GM18502 (cell line): ENCODE results near the gene BTNL3.
"Not testable (repeated sequence)": the region's sequence is repeated elsewhere in the genome, so short reads cannot be mapped to it uniquely, and the experiment has no call there.

Experiments
- ATAC-seq: cut with Tn5 transposase; IDR thresholded peaks from one replicate; pipeline ENCODE4 v1.9.1; 2021; ENCODE audit warnings: mild to moderate bottlenecking; ENCODE audit not compliant: unreplicated experiment, poor library complexity

BTNL3 gene

GRCh38 chr5:180988592-180988991 lies at the start of gene BTNL3:
BTNL3 (plus strand) TSS chr5:180988846; CDS start chr5:180989029, 183 bp downstream.
- no peak for ATAC-seq

- no peak for ATAC-seq
These were observed 38.2 kb upstream of the BTNL3 start for GRCh38 chr5:180950291-180950949.

GRCh38 chr5:180959661-180960060 lies 29.0 kb upstream of the BTNL3 start:
- no peak for ATAC-seq

- ATAC-seq, result no peak
These were observed 28.4 kb upstream of the BTNL3 start for GRCh38 chr5:180960209-180960608.

- ATAC-seq, result no peak
These were observed 19.2 kb upstream of the BTNL3 start for GRCh38 chr5:180969406-180969805.

- ATAC-seq, result no peak
These were observed 18.3 kb upstream of the BTNL3 start for GRCh38 chr5:180970336-180970735.

GRCh38 chr5:180970875-180971274 lies 17.8 kb upstream of the BTNL3 start:
- no peak for ATAC-seq

- no peak for ATAC-seq
These were observed 13.9 kb upstream of the BTNL3 start for GRCh38 chr5:180974612-180975315.

GRCh38 chr5:180975338-180975737 lies 13.3 kb upstream of the BTNL3 start:
- ATAC-seq, result peak; percentile 93

GRCh38 chr5:180976518-180976917 lies 12.1 kb upstream of the BTNL3 start:
- no peak for ATAC-seq

GRCh38 chr5:180977852-180978251 lies 10.8 kb upstream of the BTNL3 start:
- no peak for ATAC-seq

- no peak for ATAC-seq
These were observed 6.5 kb upstream of the BTNL3 start for GRCh38 chr5:180982008-180982741.

- no peak for ATAC-seq
These were observed 630 bp upstream of the BTNL3 start for GRCh38 chr5:180988016-180988415.

GRCh38 chr5:180990086-180990881 lies 1.6 kb downstream of the BTNL3 start:
- peak; percentile 44 for ATAC-seq

GRCh38 chr5:180990882-180991242 lies 2.2 kb downstream of the BTNL3 start:
- ATAC-seq, result no peak

GRCh38 chr5:181001947-181002346 lies 13.3 kb downstream of the BTNL3 start:
- no peak for ATAC-seq

GRCh38 chr5:181005791-181006190 lies 17.1 kb downstream of the BTNL3 start:
- ATAC-seq, result no peak

GRCh38 chr5:181008136-181008535 lies 19.5 kb downstream of the BTNL3 start:
- no peak for ATAC-seq

- ATAC-seq, result not testable (repeated sequence)
These were observed 21.4 kb downstream of the BTNL3 start for GRCh38 chr5:181010018-181010417.

- not testable (repeated sequence) for ATAC-seq
These were observed 26.0 kb downstream of the BTNL3 start for GRCh38 chr5:181014654-181015053.
